DMS153 (cell line): Measurements from ENCODE around the gene REV3L.
A peak's percentile ranks its signal among the peaks of the same experiment; 100 is the strongest.

Experiments
- DNase-seq: peaks from one replicate; lab custom pipeline; 2025; lab: John Stamatoyannopoulos, UW

Gene REV3L

DNA sequence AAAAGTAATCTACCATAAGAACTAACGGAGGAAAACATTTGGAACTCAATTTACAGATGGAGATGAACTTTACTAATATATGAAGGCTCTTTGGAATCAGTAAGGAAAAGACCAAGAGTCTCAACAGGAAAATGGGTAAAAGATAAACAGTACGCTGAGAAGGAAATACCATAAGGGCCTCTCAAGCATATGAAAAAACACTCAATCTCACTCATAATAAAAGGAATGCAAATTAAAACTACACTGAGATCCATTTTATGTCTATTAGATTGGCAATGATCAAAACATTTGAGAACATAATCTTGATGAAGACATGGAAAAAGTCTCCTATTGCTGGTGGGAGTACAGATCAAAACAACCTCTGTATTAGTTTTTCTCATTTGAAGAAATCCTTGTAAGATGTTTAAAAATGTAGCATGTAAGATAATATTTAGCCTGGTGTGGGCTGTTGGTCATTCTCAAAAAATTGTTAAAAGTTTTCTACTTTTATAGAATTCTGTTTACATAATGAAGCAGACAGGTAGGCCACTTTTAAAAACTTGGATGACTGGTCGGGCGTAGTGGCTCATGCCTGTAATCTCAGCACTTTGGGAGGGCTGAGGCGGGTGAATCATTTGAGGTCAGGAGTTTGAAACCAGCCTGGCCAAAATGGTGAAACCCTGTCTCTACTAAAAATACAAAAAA, 14.5 kb downstream of the REV3L start:
- DNase-seq: no peak

- DNase-seq: no peak
Measured at GRCh38 chr6:111464184-111464583, 18.8 kb downstream of the REV3L start.

DNA sequence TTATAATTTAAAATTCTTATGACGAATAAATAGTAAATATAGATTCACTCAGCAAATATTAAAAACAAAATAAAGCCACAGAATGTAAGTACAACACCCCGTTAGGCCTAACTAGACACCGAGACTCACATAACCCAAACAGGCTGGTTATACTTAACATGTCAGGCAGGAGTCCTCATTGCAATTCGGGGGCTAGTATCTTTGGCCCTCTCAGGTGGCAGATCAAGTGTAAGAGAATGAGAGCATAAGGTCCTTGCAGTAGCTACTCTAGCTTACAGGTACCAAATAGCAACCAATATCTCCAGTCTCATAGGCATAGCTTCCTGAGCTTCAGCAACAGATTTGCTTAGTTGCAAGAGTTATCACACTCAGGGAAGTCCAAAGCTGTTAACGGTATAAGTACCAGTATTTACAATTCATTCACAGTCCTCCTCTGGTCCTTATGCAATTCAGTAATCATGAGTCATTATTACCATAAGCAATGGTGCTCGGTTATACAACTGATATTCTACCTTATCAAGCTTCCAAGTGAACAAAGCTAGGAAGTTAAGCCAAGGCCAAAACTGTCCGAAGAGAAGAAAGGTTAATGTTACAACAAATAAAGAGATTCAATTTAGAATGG, 20.1 kb downstream of the REV3L start:
- DNase-seq: no peak

- DNase-seq: no peak
Measured at GRCh38 chr6:111461860-111462259, 21.2 kb downstream of the REV3L start.

DNA sequence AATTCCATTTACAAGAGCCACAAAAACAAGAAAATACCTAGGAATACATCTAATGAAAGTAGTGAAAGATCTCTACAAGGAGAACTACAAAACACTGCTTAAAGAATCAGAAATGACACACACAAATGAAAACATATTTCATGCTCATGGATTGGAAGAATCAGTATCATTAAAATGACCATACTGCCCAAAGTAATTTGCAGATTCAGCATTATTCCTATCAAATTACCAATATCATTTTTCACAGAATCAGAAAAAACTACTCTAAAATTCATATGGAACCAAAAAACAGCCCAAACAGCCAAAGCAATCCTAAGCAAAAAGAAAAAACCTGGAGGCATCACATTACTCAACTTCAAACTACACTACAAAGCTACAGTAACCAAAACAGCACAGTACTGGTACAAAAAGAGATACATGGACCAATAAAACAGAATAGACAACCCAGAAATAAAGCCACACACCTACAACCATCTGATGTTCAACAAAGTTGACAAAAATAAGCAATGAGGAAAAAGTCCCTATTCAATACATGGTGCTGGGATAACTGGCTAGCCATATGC, 24.3 kb downstream of the REV3L start:
- DNase-seq: no peak

DNA sequence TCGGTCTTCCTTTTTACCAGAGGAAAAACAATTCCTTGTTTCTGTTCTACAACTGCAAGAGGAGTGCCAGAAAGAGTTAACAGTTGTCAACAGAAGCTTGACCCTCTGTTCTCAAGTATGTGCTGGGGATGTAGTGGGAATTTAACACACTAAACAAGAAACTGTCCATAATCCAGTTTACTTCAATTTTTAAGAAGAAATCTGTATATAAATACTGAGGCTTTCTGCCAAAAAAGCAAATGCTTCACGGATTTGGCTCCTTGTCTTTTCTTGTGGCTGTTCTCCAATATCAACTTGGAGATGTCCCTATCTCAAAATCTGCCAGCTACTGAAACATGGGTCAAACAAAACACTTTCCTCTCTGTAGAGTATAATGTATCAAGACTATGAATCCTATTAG, 26.8 kb downstream of the REV3L start:
- no peak for DNase-seq

- DNase-seq: no peak
Measured at GRCh38 chr6:111450636-111451035, 32.4 kb downstream of the REV3L start.

GRCh38 chr6:111450087-111450486, 32.9 kb downstream of the REV3L start:
- no peak for DNase-seq

- no peak for DNase-seq
Measured at GRCh38 chr6:111449129-111449528, 33.9 kb downstream of the REV3L start.

DNA sequence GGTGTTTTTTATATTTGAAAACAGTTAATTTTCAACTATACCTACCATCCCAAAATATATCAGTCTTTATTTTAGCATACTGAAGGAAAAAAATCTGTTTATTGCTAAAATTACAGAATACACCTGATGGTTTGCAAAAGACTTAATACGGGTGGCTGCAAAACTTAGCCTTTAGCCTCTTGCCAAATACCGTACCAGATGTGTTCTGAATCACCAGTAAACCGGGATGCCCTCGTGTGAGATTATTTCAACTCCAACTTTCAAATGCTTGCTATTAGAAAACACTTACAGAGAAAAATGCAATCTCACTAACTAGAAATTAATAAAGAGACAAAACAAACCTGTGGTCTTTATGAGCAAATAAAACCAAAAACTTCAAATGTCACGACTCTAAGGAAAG, 36.0 kb downstream of the REV3L start:
- no peak for DNase-seq

GRCh38 chr6:111445861-111446267, 37.2 kb downstream of the REV3L start:
- DNase-seq: no peak

DNA sequence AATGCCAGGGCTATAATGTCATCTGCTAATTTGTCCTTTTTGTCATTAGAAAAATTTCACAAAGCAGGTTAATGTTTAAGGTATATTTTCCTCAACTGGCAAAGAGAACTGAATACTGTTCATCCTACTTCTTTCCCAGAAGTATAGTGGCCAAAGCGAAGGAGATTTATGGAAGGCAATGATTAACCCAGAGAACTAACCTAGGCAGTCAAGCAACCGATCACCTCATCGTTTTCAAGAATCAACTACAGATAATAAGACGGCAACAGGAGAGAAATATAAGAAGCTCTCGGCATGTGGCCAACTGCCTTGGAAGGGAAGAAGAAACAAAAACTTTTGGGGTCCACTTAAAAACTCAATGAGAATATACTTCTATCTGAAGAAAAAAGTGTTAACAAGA, 38.2 kb downstream of the REV3L start:
- no peak for DNase-seq

GRCh38 chr6:111441678-111442243, 41.3 kb downstream of the REV3L start:
- DNase-seq: no peak

DNA sequence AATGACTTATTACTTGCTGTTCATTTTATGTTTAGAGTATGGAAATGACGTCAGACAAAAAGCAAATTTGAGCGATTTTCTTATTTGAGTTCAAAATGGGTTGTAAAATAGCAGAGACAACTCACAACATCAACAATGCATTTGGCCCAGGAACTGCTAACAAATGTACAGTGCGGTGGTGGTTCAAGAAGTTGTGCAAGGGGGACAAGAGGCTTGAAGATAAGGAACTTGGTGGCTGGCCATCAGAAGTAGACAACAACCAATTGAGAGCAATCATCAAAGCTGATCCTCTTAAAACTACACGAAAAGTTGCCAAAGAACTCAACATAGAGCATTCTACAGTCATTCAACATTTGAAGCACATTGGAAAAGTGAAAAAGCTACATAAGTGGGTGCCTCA, 43.8 kb downstream of the REV3L start:
- no peak for DNase-seq

DNA sequence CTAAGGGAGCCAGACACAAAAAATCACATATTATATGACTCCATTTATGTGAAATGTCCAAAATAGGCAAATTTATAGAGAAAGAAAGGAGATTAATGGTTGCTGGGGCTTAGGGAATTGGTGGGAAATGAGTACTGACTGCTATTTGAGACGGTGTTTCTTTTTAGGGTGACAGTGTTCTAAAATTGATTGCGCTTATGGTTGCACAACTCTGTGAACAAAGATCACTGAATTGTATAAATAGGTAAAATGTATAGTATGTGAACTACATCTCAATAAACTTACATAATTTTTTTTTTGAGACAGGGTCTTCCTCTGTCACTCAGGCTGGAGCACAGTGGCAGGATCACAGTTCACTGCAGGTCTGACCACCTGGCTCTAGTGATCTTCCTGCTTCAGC, 45.4 kb downstream of the REV3L start:
- no peak for DNase-seq

- DNase-seq: no peak
Measured at GRCh38 chr6:111432511-111432910, 50.5 kb downstream of the REV3L start.

DNA sequence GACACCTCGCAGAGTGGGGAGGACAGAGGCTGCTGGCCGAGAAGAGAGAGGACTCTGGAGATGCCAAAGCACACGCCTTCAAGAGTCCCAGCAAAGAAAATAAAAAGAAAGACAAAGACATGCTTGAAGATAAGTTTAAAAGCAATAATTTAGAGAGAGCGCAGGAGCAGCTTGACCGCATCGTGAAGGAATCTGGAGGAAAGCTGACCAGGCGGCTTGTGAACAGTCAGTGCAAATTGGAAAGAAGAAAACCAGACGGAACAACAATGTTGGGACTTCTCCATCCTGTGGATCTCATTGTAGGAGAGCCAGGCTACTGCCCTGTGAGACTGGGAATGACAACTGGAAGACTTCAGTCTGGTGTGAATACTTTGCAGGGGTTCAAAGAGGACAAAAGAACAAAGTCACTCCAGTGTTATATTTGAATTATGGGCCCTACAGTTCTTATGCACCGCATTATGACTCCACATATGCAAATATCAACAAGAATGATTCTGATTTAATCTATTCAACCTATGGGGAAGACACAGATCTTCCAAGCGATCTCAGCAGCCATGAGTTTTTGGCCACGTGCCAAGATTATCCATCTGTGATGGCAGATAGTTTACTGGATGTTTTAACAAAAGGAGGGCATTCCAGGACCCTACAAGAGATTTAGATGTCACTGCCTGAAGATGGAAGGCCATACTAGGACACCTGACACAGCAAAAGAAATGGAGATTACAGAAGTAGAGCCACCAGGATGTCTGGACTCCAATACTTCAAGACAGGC, 52.2 kb downstream of the REV3L start:
- DNase-seq: no peak

GRCh38 chr6:111429571-111429970, 53.4 kb downstream of the REV3L start:
- no peak for DNase-seq

- DNase-seq: no peak
Measured at GRCh38 chr6:111428811-111429210, 54.2 kb downstream of the REV3L start.

GRCh38 chr6:111427341-111428116, 55.5 kb downstream of the REV3L start:
- DNase-seq: no peak

- DNase-seq: peak; percentile 54
Measured at GRCh38 chr6:111423960-111424846, 58.8 kb downstream of the REV3L start.
